A673 (cell line): ENCODE data around the gene EXO5.

Experiments used
- EZH2 ChIP-seq: fragments of 200-600 bp; sonication (generic); IDR thresholded peaks from 2 replicates; pipeline ENCODE4 v1.6.1; 2017; ENCODE audit warnings: borderline replicate concordance, low read depth, mild to moderate bottlenecking, mixed read lengths, antibody characterized with exemption, low read length; ENCODE audit not compliant: poor library complexity, severe bottlenecking
- TF ChIP-seq, protein P1 (sequence below): fragments of 300-800, 200-600 bp; sonication (generic); conservative IDR thresholded peaks from 2 replicates; pipeline ENCODE4 v1.5.1; 2017; ENCODE audit warnings: low read depth, mild to moderate bottlenecking, antibody characterized with exemption, low read length, moderate library complexity, mixed read lengths

DNA sequence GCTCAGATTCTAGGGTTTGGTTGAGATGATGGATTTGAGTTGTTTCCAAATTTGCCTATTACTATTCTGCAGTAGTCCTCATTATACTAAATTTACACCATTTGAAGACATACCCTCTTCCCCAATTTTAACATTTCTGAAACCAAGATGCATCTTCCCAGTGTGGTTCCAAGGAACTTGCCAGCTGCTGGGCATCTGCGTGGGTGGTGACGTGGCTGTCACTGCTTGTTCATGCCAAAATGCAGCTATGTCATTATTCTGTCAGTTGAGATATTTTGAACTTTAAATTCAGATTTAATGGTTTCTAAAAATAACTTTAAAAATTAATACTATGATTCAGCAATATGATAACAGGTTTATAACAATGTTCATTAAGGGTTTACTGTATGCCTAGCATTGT is 30.3 kb upstream of the EXO5 start:
- TF ChIP-seq, protein P1, sequence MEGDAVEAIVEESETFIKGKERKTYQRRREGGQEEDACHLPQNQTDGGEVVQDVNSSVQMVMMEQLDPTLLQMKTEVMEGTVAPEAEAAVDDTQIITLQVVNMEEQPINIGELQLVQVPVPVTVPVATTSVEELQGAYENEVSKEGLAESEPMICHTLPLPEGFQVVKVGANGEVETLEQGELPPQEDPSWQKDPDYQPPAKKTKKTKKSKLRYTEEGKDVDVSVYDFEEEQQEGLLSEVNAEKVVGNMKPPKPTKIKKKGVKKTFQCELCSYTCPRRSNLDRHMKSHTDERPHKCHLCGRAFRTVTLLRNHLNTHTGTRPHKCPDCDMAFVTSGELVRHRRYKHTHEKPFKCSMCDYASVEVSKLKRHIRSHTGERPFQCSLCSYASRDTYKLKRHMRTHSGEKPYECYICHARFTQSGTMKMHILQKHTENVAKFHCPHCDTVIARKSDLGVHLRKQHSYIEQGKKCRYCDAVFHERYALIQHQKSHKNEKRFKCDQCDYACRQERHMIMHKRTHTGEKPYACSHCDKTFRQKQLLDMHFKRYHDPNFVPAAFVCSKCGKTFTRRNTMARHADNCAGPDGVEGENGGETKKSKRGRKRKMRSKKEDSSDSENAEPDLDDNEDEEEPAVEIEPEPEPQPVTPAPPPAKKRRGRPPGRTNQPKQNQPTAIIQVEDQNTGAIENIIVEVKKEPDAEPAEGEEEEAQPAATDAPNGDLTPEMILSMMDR, result no peak
- TF ChIP-seq EZH2, result no peak
